Karpas-422 (cell line): ENCODE data around the gene SLC25A10. TPM values are rescaled to one million over a fixed set of nuclear protein-coding genes. Genes with fewer than 3 reads are reported as not detected.

Experiments
- DNase-seq: peaks from one replicate; pipeline ENCODE4 v3.0.0-alpha.2; 2015
- H2AFZ ChIP-seq: fragments of 200-600 bp; sonication (generic); 2 replicates; pipeline ENCODE4 v1.6.1; 2014; ENCODE audit warnings: antibody characterized with exemption, low read length, mixed read lengths
- H3K27ac ChIP-seq: fragments of 200-600 bp; sonication (generic); 2 replicates; pipeline ENCODE4 v1.5.1; 2014; ENCODE audit warnings: mild to moderate bottlenecking, low read length, moderate library complexity
- H3K27me3 ChIP-seq: fragments of 200-600 bp; sonication (generic); 2 replicates; pipeline ENCODE4 v1.6.1; 2014; ENCODE audit warnings: low read length, mixed read lengths
- H3K36me3 ChIP-seq: fragments of 200-600 bp; sonication (generic); 2 replicates; pipeline ENCODE4 v1.6.1; 2014; ENCODE audit warnings: low read length, mixed read lengths; ENCODE audit not compliant: insufficient read depth
- H3K4me1 ChIP-seq: fragments of 200-600 bp; sonication (generic); 2 replicates; pipeline ENCODE4 v1.6.1; 2014; ENCODE audit warnings: mild to moderate bottlenecking, low read length, mixed read lengths
- H3K4me2 ChIP-seq: fragments of 200-600 bp; sonication (generic); 2 replicates; pipeline ENCODE4 v1.6.1; 2014; ENCODE audit warnings: low read length, low read depth, mild to moderate bottlenecking; ENCODE audit not compliant: poor library complexity, severe bottlenecking
- H3K4me3 ChIP-seq: fragments of 200-600 bp; sonication (generic); 2 replicates; pipeline ENCODE4 v1.5.1; 2014; ENCODE audit warnings: mild to moderate bottlenecking, antibody characterized with exemption, low read length, mixed read lengths
- H3K79me2 ChIP-seq: fragments of 200-600 bp; sonication (generic); 2 replicates; pipeline ENCODE4 v1.6.1; 2014; ENCODE audit warnings: mild to moderate bottlenecking, low read length, mixed read lengths
- H3K9ac ChIP-seq: fragments of 200-600 bp; sonication (generic); 2 replicates; pipeline ENCODE4 v1.6.0; 2014; ENCODE audit warnings: low read length
- H3K9me2 ChIP-seq: fragments of 200-600 bp; sonication (generic), shearing (Covaris generic); replicated peaks from 2 replicates; pipeline ENCODE4 v1.6.0; 2014; ENCODE audit warnings: mild to moderate bottlenecking, low read length, moderate library complexity; ENCODE audit not compliant: insufficient read depth
- H3K9me3 ChIP-seq: fragments of 300-700, 200-600 bp; sonication (generic); 2 replicates; pipeline ENCODE4 v1.6.1; 2014; ENCODE audit warnings: low read length, mixed read lengths
- H4K20me1 ChIP-seq: fragments of 200-600 bp; sonication (generic); 2 replicates; pipeline ENCODE4 v1.6.1; 2014; ENCODE audit warnings: mild to moderate bottlenecking, antibody characterized with exemption, low read length, low read depth; ENCODE audit not compliant: insufficient read depth
- total RNA-seq: library from RNA; depleted of rRNA; stranded (reverse); fragments of >200 nt; shearing (Covaris generic); gene quantifications from 2 replicates; pipeline ENCODE4 v1.2.3, GENCODE V29; 2014; ENCODE audit warnings: low replicate concordance; rRNA removed

SLC25A10 gene, protein sequence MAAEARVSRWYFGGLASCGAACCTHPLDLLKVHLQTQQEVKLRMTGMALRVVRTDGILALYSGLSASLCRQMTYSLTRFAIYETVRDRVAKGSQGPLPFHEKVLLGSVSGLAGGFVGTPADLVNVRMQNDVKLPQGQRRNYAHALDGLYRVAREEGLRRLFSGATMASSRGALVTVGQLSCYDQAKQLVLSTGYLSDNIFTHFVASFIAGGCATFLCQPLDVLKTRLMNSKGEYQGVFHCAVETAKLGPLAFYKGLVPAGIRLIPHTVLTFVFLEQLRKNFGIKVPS
- total RNA-seq = 8.6 and 15.0 TPM in 2 replicates

DNA sequence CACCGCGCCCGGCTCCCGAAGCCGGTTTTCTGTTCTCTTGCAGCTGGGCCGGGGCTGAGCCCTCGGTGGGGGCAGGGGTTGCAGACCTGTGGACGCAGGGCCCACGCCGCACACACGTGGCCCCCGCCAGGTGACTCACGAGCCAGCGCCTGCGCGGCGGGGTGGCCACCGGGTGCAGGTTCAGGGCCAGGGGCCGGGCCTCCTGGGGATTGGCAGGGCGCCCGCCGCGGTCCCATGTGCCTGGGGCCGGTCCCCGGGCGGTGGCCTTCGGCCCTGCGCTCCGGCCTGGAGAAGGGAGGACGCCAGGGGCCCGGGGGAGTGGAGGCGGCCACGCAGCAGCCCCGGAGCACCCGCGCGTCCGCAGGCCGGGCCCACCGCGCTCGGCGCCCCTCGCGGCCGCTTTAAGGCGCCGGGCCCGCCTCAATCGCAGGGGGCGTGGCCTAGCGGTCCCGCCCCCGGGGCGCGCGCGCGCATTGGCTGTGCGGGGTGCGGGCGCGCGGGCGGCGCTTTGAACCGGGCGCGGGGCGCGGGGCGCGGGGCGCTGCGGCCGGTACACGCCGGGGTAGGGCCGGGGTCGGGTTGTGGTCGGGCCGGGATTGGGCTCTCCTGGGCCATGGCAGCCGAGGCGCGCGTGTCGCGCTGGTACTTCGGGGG lies at the start of gene SLC25A10:
Gene SLC25A10 (plus strand): TSS at position 471 of the 654 bp plus-strand sequence. CDS start 143 bp downstream, at position 614.
- Histone ChIP-seq H2AFZ (no peak within 1 kb of the TSS), H3K27ac (peak within 1 kb of the TSS; percentile 64), H3K4me3 (peak within 1 kb of the TSS; percentile 90)

DNA sequence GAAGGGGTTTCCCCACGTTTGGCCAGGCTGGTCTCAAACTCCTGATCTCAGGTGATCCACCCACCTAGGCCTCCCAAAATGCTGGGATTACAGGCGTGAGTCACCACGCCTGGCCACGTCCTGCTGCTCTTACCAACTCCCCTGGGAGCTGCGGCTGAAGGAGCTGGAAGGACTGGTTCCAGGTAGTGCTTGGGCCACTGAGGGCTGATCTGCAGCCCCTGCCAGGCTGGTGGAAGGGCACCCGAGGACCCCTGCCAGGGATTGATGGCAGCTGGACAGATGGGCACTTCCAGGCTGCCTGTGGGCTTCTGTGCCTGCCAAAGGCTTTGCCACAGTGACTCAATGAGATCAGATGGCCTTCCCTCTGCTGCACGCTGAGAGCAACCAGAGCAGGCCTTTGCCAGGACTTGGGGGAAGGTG lies 48.0 kb upstream of the SLC25A10 start:
- Histone ChIP-seq H3K9ac (no peak overlapping the region), H3K4me3 (no peak overlapping the region), H3K36me3 (peaks cover 24% of the 10 kb centered on the region; the same call in 1 of the 2 replicates), H4K20me1 (no peaks in the 10 kb centered on the region), H3K9me2 (no peaks in the 10 kb centered on the region), H2AFZ (no peak overlapping the region), H3K4me1 (peaks cover 24% of the 10 kb centered on the region), H3K27me3 (no peaks in the 10 kb centered on the region), H3K27ac (no peak overlapping the region), H3K79me2 (peaks cover 40% of the 10 kb centered on the region), H3K9me3 (no peaks in the 10 kb centered on the region), H3K4me2 (no peak overlapping the region)
- no peak for DNase-seq

More for the DNA sequence above, at the start of gene SLC25A10:
- Histone ChIP-seq H4K20me1 (peaks cover 23% of the 10 kb centered on the region; the same call in 1 of the 2 replicates), H3K4me1 (peaks cover 29% of the 10 kb centered on the region), H3K36me3 (peaks cover 7% of the 10 kb centered on the region; the same call in 1 of the 2 replicates), H3K4me2 (peak within 1 kb of the TSS; percentile 94), H3K9me2 (no peaks in the 10 kb centered on the region), H3K9ac (peak within 1 kb of the TSS; percentile 85), H3K27me3 (no peaks in the 10 kb centered on the region), H3K9me3 (no peaks in the 10 kb centered on the region), H3K79me2 (peaks cover 22% of the 10 kb centered on the region)
- peak; percentile 94 for DNase-seq

DNA sequence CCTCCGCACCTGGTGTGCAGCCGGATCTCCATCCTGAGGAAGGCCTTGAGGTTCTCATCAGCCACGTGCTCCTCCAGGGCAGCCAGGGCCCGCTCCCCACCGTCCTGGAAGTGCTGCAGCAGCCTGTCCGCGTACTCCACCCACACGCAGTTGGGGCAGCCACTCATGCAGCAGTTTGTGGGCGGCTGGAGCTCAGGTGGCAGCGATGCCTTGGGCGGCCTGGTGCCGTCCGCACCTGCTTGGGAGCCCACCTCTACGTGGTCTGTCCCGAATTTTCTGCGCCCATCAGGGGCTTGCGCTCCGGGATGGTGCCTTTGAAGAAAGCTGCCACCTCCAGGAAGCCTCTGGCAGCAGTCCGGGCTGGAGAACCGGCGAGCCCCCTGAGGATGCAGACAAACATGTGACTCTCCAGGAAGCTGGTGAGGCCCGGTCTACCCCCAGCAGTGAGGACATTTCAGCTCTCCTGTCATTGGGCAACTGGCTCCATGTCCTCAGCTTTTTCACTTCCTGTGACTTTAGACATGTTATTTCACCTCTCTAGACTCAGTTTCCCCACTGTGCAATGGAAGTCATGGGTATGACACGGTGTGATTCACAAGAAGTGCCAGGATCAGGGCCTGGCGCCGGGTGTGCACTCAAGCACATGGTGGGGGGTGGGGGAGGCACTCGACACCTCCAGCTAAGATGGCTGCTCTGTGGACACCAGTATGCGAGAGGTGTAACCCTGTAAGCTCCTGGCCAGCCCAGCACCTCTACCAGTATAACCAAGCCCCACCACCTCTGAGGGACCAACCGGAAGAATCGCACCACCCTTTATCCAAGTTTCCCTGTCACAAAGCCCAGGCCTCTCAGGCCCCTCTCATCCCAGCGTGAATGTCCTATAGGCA lies 46.6 kb upstream of the SLC25A10 start:
- H3K4me1 ChIP-seq = peaks cover 24% of the 10 kb centered on the region
- no peaks in the 10 kb centered on the region for H4K20me1 ChIP-seq
- H3K27me3 ChIP-seq = no peaks in the 10 kb centered on the region
- no peak overlapping the region for H2AFZ ChIP-seq
- peak overlapping the region; percentile 86 for H3K27ac ChIP-seq
- no peaks in the 10 kb centered on the region for H3K9me2 ChIP-seq
- DNase-seq = peak; percentile 88
- peak overlapping the region; percentile 97 for H3K4me2 ChIP-seq
- H3K9ac ChIP-seq = peak overlapping the region; percentile 99
- no peaks in the 10 kb centered on the region for H3K9me3 ChIP-seq
- H3K36me3 ChIP-seq = peaks cover 35% of the 10 kb centered on the region
- peaks cover 43% of the 10 kb centered on the region for H3K79me2 ChIP-seq
- H3K4me3 ChIP-seq = peak overlapping the region; percentile 96

DNA sequence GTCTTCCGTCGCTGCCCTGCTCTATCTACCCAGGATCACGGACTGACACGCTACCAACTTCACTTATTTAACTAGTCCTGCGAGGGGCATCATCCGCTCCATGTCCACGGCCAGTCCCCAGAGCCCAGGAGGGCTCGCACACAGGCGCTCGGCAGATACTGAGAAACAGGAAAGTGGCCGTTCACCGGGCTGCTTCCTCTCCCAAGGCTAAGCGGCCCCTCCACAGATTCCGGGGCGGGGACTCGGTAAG lies 46.1 kb upstream of the SLC25A10 start:
- H3K27me3 ChIP-seq = no peaks in the 10 kb centered on the region
- H3K4me2 ChIP-seq = peak overlapping the region; percentile 97
- peaks cover 24% of the 10 kb centered on the region for H3K4me1 ChIP-seq
- peak overlapping the region; percentile 86 for H3K27ac ChIP-seq
- H3K9ac ChIP-seq = peak overlapping the region; percentile 99
- peaks cover 43% of the 10 kb centered on the region for H3K79me2 ChIP-seq
- peak overlapping the region; percentile 96 for H3K4me3 ChIP-seq
- H4K20me1 ChIP-seq = no peaks in the 10 kb centered on the region
- H2AFZ ChIP-seq = no peak overlapping the region
- H3K36me3 ChIP-seq = peaks cover 37% of the 10 kb centered on the region
- DNase-seq = peak; percentile 70
- no peaks in the 10 kb centered on the region for H3K9me3 ChIP-seq
- H3K9me2 ChIP-seq = no peaks in the 10 kb centered on the region

DNA sequence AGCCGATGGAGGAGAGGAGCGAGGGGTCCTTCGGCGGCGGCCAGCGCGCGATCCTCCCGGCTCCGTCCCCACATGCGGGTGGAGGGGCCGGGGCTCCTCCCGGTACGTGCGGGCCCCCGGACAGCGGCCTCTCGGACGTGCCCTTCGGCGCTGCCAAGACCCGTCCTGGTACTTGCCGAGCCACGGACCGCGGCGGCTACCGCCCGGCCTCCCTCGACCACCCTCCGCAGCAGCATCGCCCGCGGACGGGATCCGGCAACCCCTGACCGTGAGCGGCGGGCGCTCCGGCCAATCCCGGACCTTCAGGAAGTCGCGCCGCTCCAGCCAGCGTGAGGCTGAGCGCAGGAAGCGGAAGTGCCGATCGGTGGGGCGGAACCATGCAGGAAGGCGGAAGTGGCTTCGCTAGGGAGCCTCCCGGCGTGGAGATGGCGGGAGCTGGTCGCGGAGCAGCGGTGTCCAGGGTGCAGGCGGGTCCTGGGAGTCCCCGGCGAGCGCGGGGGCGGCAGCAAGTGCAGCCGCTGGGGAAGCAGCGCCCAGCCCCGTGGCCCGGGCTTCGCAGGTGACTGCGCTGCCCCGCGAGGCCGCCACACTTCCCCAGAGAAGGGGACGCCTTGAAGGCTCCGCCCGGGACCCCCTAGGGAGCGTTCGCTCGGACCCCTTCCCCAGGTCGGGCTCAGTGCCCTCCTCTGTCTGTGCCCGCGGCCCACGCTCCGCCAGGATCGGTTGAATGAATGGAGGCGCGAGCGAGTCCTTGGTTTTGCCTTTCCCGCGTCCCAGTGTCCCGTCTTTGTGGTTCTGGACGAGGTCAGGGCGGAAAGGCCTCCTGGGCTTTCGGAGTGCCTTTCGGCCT lies 45.5 kb upstream of the SLC25A10 start, which contains the start of the genes CCDC137 and OXLD1:
Gene CCDC137 (plus strand): TSS at position 396 of the 850 bp plus-strand sequence. CDS start 30 bp downstream, at position 426.
Gene OXLD1 (minus strand): TSS at position 264 of the 850 bp plus-strand sequence. CDS start 28 bp downstream, at position 236.
- Histone ChIP-seq H3K9ac (peak within 1 kb of the TSS; percentile 99), H3K4me1 (peaks cover 24% of the 10 kb centered on the region), H3K4me3 (peak within 1 kb of the TSS; percentile 96), H4K20me1 (no peaks in the 10 kb centered on the region), H3K36me3 (peaks cover 41% of the 10 kb centered on the region), H3K79me2 (peaks cover 43% of the 10 kb centered on the region), H3K27me3 (no peaks in the 10 kb centered on the region), H3K9me2 (no peaks in the 10 kb centered on the region), H3K4me2 (peak within 1 kb of the TSS; percentile 97), H3K27ac (peak within 1 kb of the TSS; percentile 86), H3K9me3 (no peaks in the 10 kb centered on the region), H2AFZ (no peak within 1 kb of the TSS)
- DNase-seq = peak; percentile 99

DNA sequence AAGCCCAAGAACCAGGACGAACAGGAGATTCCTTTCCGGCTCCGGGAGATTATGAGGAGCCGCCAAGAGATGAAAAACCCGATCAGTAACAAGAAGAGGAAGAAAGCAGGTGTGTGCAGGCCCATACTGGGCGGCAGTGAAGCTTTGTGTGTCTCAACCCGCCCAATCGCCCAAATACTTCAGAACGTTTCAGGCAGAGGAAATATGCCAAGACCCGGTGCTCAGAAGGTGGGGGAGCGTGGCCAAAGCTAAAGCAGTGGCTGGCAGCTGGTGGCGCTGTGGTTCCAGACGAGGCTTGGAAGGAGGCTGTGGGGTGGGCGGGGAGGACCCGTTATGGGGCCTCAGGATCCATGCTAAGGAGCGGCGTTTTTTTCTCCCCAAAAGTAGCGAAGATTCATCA lies 44.3 kb upstream of the SLC25A10 start:
- Histone ChIP-seq H3K9me3 (no peaks in the 10 kb centered on the region), H3K79me2 (peaks cover 43% of the 10 kb centered on the region), H3K27me3 (no peaks in the 10 kb centered on the region), H3K9me2 (no peaks in the 10 kb centered on the region), H3K27ac (no peak overlapping the region), H3K4me3 (peak overlapping the region; percentile 96), H3K4me2 (peak overlapping the region; percentile 97), H3K36me3 (peaks cover 43% of the 10 kb centered on the region), H3K4me1 (peaks cover 24% of the 10 kb centered on the region), H2AFZ (no peak overlapping the region), H3K9ac (peak overlapping the region; percentile 99), H4K20me1 (no peaks in the 10 kb centered on the region)
- peak; percentile 57 for DNase-seq

DNA sequence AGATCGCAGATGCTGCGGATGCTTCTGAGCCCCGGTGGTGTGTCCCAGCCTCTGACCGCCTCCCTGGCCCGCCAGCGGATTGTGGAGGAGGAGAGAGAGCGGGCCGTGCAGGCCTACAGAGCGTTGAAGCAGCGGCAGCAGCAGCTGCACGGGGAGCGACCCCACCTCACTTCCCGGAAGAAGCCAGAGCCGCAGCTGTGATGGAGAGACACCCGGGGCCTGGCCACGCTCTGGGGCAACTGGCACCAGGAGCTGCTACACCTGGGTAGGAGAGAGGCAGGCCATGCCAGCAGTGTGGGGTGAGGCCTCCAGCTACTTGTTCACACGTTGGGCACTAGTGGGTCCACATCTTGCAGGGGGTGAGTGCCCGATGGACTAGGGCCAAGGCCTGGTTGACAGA lies 39.6 kb upstream of the SLC25A10 start:
- H3K4me2 ChIP-seq = no peak overlapping the region
- no peak overlapping the region for H3K27ac ChIP-seq
- no peak overlapping the region for H3K4me3 ChIP-seq
- H3K9me2 ChIP-seq = no peaks in the 10 kb centered on the region
- H4K20me1 ChIP-seq = no peaks in the 10 kb centered on the region
- no peak overlapping the region for H2AFZ ChIP-seq
- H3K36me3 ChIP-seq = peaks cover 30% of the 10 kb centered on the region
- DNase-seq = no peak
- peaks cover 10% of the 10 kb centered on the region for H3K4me1 ChIP-seq
- no peak overlapping the region for H3K9ac ChIP-seq
- no peaks in the 10 kb centered on the region for H3K27me3 ChIP-seq
- peaks cover 16% of the 10 kb centered on the region for H3K79me2 ChIP-seq
- no peaks in the 10 kb centered on the region for H3K9me3 ChIP-seq
